Stimulated activated CD8-positive, alpha-beta memory T cell treated with anti-CD3 and anti-CD28 coated beads, Interleukin-15, amount 100 ng/mL, for 4 hours (primary cell): ENCODE results near the gene FN1.
"Not testable (repeated sequence)": the region's sequence is repeated elsewhere in the genome, so short reads cannot be mapped to it uniquely, and the experiment has no call there.

Experiments
- DNase-seq, 2 donors: peaks; one replicate each; pipeline ENCODE4 v3.0.0-alpha.2; 2020; ENCODE audit warnings: low read depth in 2 of 2

FN1 gene

GRCh38 chr2:215422676-215423075 is 13.2 kb downstream of the FN1 start:
- no peak for DNase-seq

GRCh38 chr2:215421859-215422461 is 13.9 kb downstream of the FN1 start:
- no peak for DNase-seq

GRCh38 chr2:215420471-215420935 is 15.4 kb downstream of the FN1 start:
- no peak for DNase-seq

GRCh38 chr2:215419769-215420470 is 15.9 kb downstream of the FN1 start:
- no peak for DNase-seq

- DNase-seq = no peak
Observed at GRCh38 chr2:215419113-215419512, 16.8 kb downstream of the FN1 start.

GRCh38 chr2:215418064-215418963 is 17.6 kb downstream of the FN1 start:
- no peak for DNase-seq

GRCh38 chr2:215417400-215417951 is 18.4 kb downstream of the FN1 start:
- no peak for DNase-seq

GRCh38 chr2:215416656-215417055 is 19.2 kb downstream of the FN1 start:
- DNase-seq = no peak

GRCh38 chr2:215415820-215416577 is 19.9 kb downstream of the FN1 start:
- DNase-seq = no peak

- DNase-seq = no peak
Observed at GRCh38 chr2:215415218-215415617, 20.6 kb downstream of the FN1 start.

- DNase-seq = no peak
Observed at GRCh38 chr2:215414674-215415073, 21.2 kb downstream of the FN1 start.

GRCh38 chr2:215413974-215414373 is 21.9 kb downstream of the FN1 start:
- DNase-seq = no peak

GRCh38 chr2:215413484-215413777 is 22.4 kb downstream of the FN1 start:
- DNase-seq = no peak

- DNase-seq = no peak
Observed at GRCh38 chr2:215411941-215412743, 23.7 kb downstream of the FN1 start.

GRCh38 chr2:215410932-215411285 is 25.0 kb downstream of the FN1 start:
- no peak for DNase-seq

- not testable (repeated sequence) for DNase-seq
Observed at GRCh38 chr2:215410181-215410931, 25.5 kb downstream of the FN1 start.

GRCh38 chr2:215409331-215410127 is 26.3 kb downstream of the FN1 start:
- no peak for DNase-seq

GRCh38 chr2:215408441-215408840 is 27.4 kb downstream of the FN1 start:
- not testable (repeated sequence) for DNase-seq

- no peak for DNase-seq
Observed at GRCh38 chr2:215407590-215408264, 28.1 kb downstream of the FN1 start.
